Lower lobe of right lung (tissue), 2 donors: ENCODE measurements around the gene TAS2R4. TPM values are rescaled to one million over a fixed set of nuclear protein-coding genes. Genes with fewer than 3 reads are reported as not detected.
"Not testable (repeated sequence)": the region's sequence is repeated elsewhere in the genome, so short reads cannot be mapped to it uniquely, and the experiment has no call there.

Source experiments
- ATAC-seq, 2 donors: fragments of 200-7000 bp; cut with Tn5 transposase; one replicate each; pipeline ENCODE4 v1.9.1; 2020 to 2022; ENCODE audit warnings: mild to moderate bottlenecking in 2 of 2, moderate library complexity in 2 of 2
- DNase-seq: peaks from one replicate; pipeline ENCODE4 v3.0.0-alpha.2; 2020
- H3K27ac ChIP-seq: fragments of 200-600 bp; one replicate; pipeline ENCODE4 v1.8.0; 2022
- H3K27me3 ChIP-seq: fragments of 200-600 bp; one replicate; pipeline ENCODE4 v1.8.0; 2022; ENCODE audit warnings: low read depth
- H3K36me3 ChIP-seq: fragments of 200-600 bp; one replicate; pipeline ENCODE4 v1.8.0; 2022; ENCODE audit warnings: mild to moderate bottlenecking
- H3K4me1 ChIP-seq: fragments of 200-600 bp; one replicate; pipeline ENCODE4 v1.8.0; 2022
- H3K4me3 ChIP-seq: fragments of 200-600 bp; one replicate; pipeline ENCODE4 v1.8.0; 2022; ENCODE audit warnings: mild to moderate bottlenecking
- H3K9me3 ChIP-seq: fragments of 200-600 bp; one replicate; pipeline ENCODE4 v1.8.0; 2022
- intact Hi-C: fragments of 100-400 bp; cut with DNase I; formaldehyde crosslinking; loops from one replicate; pipeline ENCODE4 v1.11.0; 2022
- total RNA-seq: library from RNA; stranded (reverse); fragmentation: NEBNext Ultra II Directional; extraction: Animal tissue kit (Norgen Biotek cat#: 25700); gene quantifications from one replicate; pipeline ENCODE4 v1.2.1, GENCODE V29; 2021
- TF ChIP-seq, protein P1 (sequence below): fragments of 200-600 bp; IDR thresholded peaks from one replicate; pipeline ENCODE4 v1.8.0; 2022; ENCODE audit warnings: antibody characterized with exemption, mild to moderate bottlenecking
- donor health status: DM: no; HTN: yes; CAD: no; lungs with severe emphysema.

The TAS2R4 gene
- total RNA-seq, 1 donor from 2014 or later = 2.0 TPM

DNA sequence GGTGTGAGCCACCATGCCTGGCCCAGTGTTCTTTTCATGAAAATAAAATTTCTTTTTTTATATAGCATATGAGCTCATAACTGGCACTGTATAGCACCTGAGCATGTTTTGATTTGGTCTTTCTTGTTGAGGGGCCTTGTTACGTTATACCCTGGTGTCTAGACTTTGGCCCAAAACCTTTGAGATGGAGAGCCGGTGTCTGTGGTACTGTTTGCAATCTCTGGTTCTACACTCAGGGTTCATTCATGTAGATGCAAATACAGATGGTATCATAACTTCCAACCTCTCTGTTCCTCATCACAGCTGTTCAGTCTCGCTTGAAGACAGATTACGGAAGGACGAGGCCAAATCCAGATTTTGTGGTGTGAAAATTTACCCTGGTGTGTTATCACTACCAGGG, 13.4 kb downstream of the TAS2R4 start, which contains the start of gene TAS2R5:
Gene TAS2R5, plus strand, starts transcription at position 301 of the 400 bp plus-strand sequence. CDS start 145 bp downstream, outside the sequence.
- intact Hi-C loops = loop anchor here (10.0 kb wide), 1 partner anchor 65 kb away; no protein-coding TSS in a partner anchor
- TF ChIP-seq, protein P1, sequence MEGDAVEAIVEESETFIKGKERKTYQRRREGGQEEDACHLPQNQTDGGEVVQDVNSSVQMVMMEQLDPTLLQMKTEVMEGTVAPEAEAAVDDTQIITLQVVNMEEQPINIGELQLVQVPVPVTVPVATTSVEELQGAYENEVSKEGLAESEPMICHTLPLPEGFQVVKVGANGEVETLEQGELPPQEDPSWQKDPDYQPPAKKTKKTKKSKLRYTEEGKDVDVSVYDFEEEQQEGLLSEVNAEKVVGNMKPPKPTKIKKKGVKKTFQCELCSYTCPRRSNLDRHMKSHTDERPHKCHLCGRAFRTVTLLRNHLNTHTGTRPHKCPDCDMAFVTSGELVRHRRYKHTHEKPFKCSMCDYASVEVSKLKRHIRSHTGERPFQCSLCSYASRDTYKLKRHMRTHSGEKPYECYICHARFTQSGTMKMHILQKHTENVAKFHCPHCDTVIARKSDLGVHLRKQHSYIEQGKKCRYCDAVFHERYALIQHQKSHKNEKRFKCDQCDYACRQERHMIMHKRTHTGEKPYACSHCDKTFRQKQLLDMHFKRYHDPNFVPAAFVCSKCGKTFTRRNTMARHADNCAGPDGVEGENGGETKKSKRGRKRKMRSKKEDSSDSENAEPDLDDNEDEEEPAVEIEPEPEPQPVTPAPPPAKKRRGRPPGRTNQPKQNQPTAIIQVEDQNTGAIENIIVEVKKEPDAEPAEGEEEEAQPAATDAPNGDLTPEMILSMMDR = no peak
- Histone ChIP-seq H3K36me3 (peaks cover 9% of the 10 kb centered on the region), H3K27me3 (no peaks in the 10 kb centered on the region), H3K27ac (no peak within 1 kb of the TSS), H3K9me3 (no peaks in the 10 kb centered on the region), H3K4me1 (no peaks in the 10 kb centered on the region), H3K4me3 (no peak within 1 kb of the TSS)
- no peak for ATAC-seq
- DNase-seq = no peak

DNA sequence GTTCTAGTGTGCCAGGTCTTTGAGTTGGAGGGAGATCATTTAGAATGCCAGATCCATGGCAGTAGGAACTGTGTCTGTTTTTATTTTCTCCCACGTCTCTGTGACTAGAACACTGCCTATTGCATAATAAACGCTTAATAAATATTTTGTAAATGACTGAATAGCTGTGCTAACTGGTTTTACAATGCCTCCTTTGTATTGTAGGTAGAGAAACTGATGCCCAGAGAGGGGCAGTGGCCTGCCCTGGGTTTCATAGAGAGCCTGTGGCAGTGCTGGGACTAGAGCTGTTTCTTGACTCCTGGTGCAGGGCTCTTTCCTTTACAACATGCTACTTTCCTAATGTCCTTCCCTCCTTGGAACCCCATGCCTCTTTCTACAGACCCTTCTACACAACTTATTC, 16.1 kb downstream of the TAS2R4 start:
- TF ChIP-seq, protein P1 = no peak
- DNase-seq = no peak
- intact Hi-C loops = loop anchor here (10.0 kb wide), 1 partner anchor 62 kb away; no protein-coding TSS in a partner anchor
- no peaks in the 10 kb centered on the region for H3K9me3 ChIP-seq
- no peaks in the 10 kb centered on the region for H3K4me1 ChIP-seq
- H3K27ac ChIP-seq = no peak overlapping the region
- no peak for ATAC-seq
- H3K4me3 ChIP-seq = no peak overlapping the region
- H3K27me3 ChIP-seq = no peaks in the 10 kb centered on the region
- H3K36me3 ChIP-seq = peaks cover 9% of the 10 kb centered on the region

DNA sequence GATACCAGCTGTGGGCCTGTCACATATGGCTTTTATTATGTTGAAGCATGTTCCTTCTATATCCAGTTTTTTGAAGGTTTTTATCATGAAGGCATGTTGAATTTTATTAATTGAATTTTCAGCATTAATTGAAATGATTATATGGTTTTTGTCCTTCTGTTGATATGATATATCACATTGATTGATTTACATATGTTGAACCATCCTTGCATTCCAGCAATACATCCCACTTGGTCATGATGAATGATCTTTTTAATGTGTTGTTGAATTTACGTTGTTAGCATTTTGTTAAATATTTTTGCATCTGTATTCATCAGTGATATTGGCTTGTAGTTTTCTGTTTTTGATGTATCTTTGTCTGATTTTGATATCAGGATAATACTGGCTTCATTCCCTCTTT, 43.6 kb downstream of the TAS2R4 start:
- Histone ChIP-seq H3K36me3 (no peaks in the 10 kb centered on the region), H3K27ac (no peak overlapping the region), H3K4me3 (no peak overlapping the region), H3K27me3 (no peaks in the 10 kb centered on the region), H3K9me3 (peaks cover 51% of the 10 kb centered on the region), H3K4me1 (no peaks in the 10 kb centered on the region)
- intact Hi-C loops = no loop called here
- ATAC-seq (no peak), DNase-seq (no peak)
- TF ChIP-seq, protein P1 = no peak

DNA sequence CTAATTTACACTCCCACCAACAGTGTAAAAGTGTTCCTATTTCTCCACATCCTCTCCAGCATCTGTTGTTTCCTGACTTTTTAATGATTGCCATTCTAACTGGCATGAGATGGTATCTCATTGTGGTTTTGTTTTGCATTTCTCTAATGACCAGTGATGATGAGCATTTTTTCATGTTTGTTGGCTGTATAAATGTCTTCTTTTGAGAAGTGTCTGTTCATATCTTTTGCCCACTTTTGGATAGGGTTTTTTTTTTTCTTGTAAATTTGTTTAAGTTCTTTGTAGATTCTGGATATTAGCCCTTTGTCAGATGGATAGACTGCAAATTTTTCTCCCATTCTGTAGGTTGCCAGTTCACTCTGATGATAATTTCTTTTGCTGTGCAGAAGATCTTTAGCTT, 46.0 kb downstream of the TAS2R4 start:
- H3K27ac ChIP-seq, H3K4me3 ChIP-seq, H3K27me3 ChIP-seq, H3K4me1 ChIP-seq, ATAC-seq, intact Hi-C loops, H3K36me3 ChIP-seq, DNase-seq: not testable (repeated sequence)
- H3K9me3 ChIP-seq = peaks cover 51% of the 10 kb centered on the region

Other genes with a start within 250 kb of the TAS2R4 start
- gene AGK, start 225.3 kb upstream of the TAS2R4 start, total RNA-seq = 19.8 TPM
- gene DENND11, start 74.5 kb upstream of the TAS2R4 start, total RNA-seq = 34.1 TPM
- not detected for gene WEE2, start 68.3 kb upstream of the TAS2R4 start, total RNA-seq
- gene SSBP1, start 38.3 kb upstream of the TAS2R4 start, total RNA-seq = 65.2 TPM
- gene TAS2R3, start 12.6 kb upstream of the TAS2R4 start, total RNA-seq = 1.4 TPM
- gene TAS2R5, start 13.5 kb downstream of the TAS2R4 start, total RNA-seq = 2.2 TPM
- not detected for gene PRSS37, start 64.8 kb downstream of the TAS2R4 start, total RNA-seq
- not detected for gene OR9A4, start 139.7 kb downstream of the TAS2R4 start, total RNA-seq
- gene CLEC5A, start 170.3 kb downstream of the TAS2R4 start, total RNA-seq = 7.5 TPM
- gene TAS2R38, start 197.1 kb downstream of the TAS2R4 start, total RNA-seq = not detected
- 15.7 TPM for gene MGAM, start 219.2 kb downstream of the TAS2R4 start, total RNA-seq